HCT116 (cell line): ENCODE data around the gene TIPIN. TPM values are rescaled to one million over a fixed set of nuclear protein-coding genes. Genes with fewer than 3 reads are reported as not detected.

Experiments used
- ATAC-seq: fragments of 200-7000 bp; cut with Tn5 transposase; 2 replicates; pipeline ENCODE4 v1.9.1; 2020; ENCODE audit warnings: mild to moderate bottlenecking, moderate library complexity
- BruUV-seq: library from RNA; stranded (reverse); fragments of 400-500 nt; replicated peaks from 2 replicates; lab custom pipeline; 2021; lab: Mats Ljungman, UMichigan
- CTCF ChIA-PET: fragments of 300-600 bp; sonication (Branson Sonifier 250); formaldehyde crosslinking; loops from one replicate; lab custom pipeline; 2021; ENCODE audit warnings: antibody characterized with exemption; lab: Charles Lee
- POLR2A ChIA-PET: fragments of 300-600, 350-600 bp; sonication (Branson Sonifier 250); formaldehyde crosslinking; loops from one replicate; lab custom pipeline; 2021; ENCODE audit warnings: antibody characterized with exemption; lab: Charles Lee
- RAD21 ChIA-PET, 2 experiments: fragments of 300-600 bp; sonication (Branson Sonifier 250); formaldehyde crosslinking; loops; one replicate each; lab custom pipeline; 2023; ENCODE audit warnings: low total read pairs in 2 of 2; ENCODE audit not compliant: uncharacterized antibody in 2 of 2, unreplicated experiment in 2 of 2, low non-redundant PET in 1 of 2; lab: Charles Lee
- DNase-seq: peaks from one replicate; pipeline ENCODE4 v3.0.0-alpha.2; 2010; ENCODE audit warnings: low read depth, low spot score
- H2AFZ ChIP-seq: fragments of 200-600 bp; shearing (Covaris generic), sonication (generic); 2 replicates; pipeline ENCODE4 v1.6.1; 2017; ENCODE audit warnings: low read depth, mixed run types, mixed read lengths, antibody characterized with exemption, low read length; ENCODE audit not compliant: poor library complexity, severe bottlenecking
- H3K27ac ChIP-seq: 2 replicates; pipeline ENCODE4 v1.5.1; 2012; ENCODE audit warnings: low read depth, low read length
- H3K27me3 ChIP-seq: fragments of 200-600 bp; sonication (generic); 2 replicates; pipeline ENCODE4 v1.6.1; 2016; ENCODE audit warnings: mixed run types, low read length, mixed read lengths; ENCODE audit not compliant: insufficient read depth
- H3K36me3 ChIP-seq, 2 experiments: fragments of 200-500 bp in 1 of 2; fragments of 200-600 bp in 1 of 2; sonication (Bioruptor generic) in 1 of 2; sonication (generic) in 1 of 2; 2 replicates each; pipeline versions ENCODE4 v1.5.1 to v1.6.1; 2014 to 2016; ENCODE audit warnings: low read length in 2 of 2, inconsistent platforms in 1 of 2, mixed read lengths in 1 of 2, mixed run types in 1 of 2; ENCODE audit not compliant: insufficient read depth in 2 of 2, control insufficient read depth in 1 of 2
- H3K4me1 ChIP-seq, 2 experiments: fragments of 200-600 bp in 1 of 2; sonication (generic) in 1 of 2; 2 replicates each; pipeline versions ENCODE4 v1.5.1 to v1.6.1; 2012 to 2017; ENCODE audit warnings: low read length in 2 of 2, inconsistent platforms in 1 of 2, mild to moderate bottlenecking in 1 of 2, mixed read lengths in 1 of 2, mixed run types in 1 of 2, moderate library complexity in 1 of 2; ENCODE audit not compliant: insufficient read depth in 2 of 2, control insufficient read depth in 1 of 2
- H3K4me2 ChIP-seq: fragments of 200-600 bp; sonication (generic); 2 replicates; pipeline ENCODE4 v1.6.1; 2017; ENCODE audit warnings: mixed run types, low read length, mixed read lengths
- H3K4me3 ChIP-seq, 2 experiments: fragments of 200-600 bp in 1 of 2; sonication (generic) in 1 of 2; replicated peaks in 1 of 2; 2 replicates each; pipeline ENCODE4 v1.5.1; 2011 to 2016; ENCODE audit warnings: low read length in 2 of 2, control low read depth in 1 of 2, low read depth in 1 of 2, mild to moderate bottlenecking in 1 of 2, mixed read lengths in 1 of 2, mixed run types in 1 of 2
- H3K79me2 ChIP-seq: fragments of 200-600 bp; sonication (generic); 2 replicates; pipeline ENCODE4 v1.6.1; 2017; ENCODE audit warnings: mild to moderate bottlenecking, mixed run types, low read length, moderate library complexity, mixed read lengths; ENCODE audit not compliant: insufficient read depth
- H3K9ac ChIP-seq: fragments of 200-600 bp; sonication (generic); 2 replicates; pipeline ENCODE4 v1.6.1; 2016; ENCODE audit warnings: low read length, mixed read lengths
- H3K9me2 ChIP-seq: fragments of 200-600 bp; sonication (generic), shearing (Covaris generic); 2 replicates; pipeline ENCODE4 v1.6.1; 2017; ENCODE audit warnings: mixed run types, mild to moderate bottlenecking, moderate library complexity; ENCODE audit not compliant: insufficient read depth
- H3K9me3 ChIP-seq, 2 experiments: fragments of 200-500 bp in 1 of 2; fragments of 200-600 bp in 1 of 2; sonication (Bioruptor generic) in 1 of 2; sonication (generic) in 1 of 2; 2 replicates each; pipeline ENCODE4 v1.6.1; 2014 to 2017; ENCODE audit warnings: low read length in 2 of 2, mixed read lengths in 2 of 2, inconsistent platforms in 1 of 2, low read depth in 1 of 2, mild to moderate bottlenecking in 1 of 2, mixed run types in 1 of 2, moderate library complexity in 1 of 2; ENCODE audit not compliant: control insufficient read depth in 1 of 2, insufficient read depth in 1 of 2
- H4K20me1 ChIP-seq: fragments of 200-600 bp; sonication (generic), shearing (Covaris generic); 2 replicates; pipeline ENCODE4 v1.6.1; 2017; ENCODE audit warnings: mixed run types, mild to moderate bottlenecking, moderate library complexity; ENCODE audit not compliant: insufficient read depth
- ATF3 ChIP-seq: IDR thresholded peaks from 2 replicates; pipeline ENCODE4 v1.6.1; 2012
- CEBPB ChIP-seq: IDR thresholded peaks from 2 replicates; pipeline ENCODE4 v1.6.1; 2012; ENCODE audit warnings: low read depth
- EGR1 ChIP-seq: IDR thresholded peaks from 2 replicates; pipeline ENCODE4 v1.6.1; 2012; ENCODE audit warnings: low read depth
- FOSL1 ChIP-seq: IDR thresholded peaks from 2 replicates; pipeline ENCODE4 v1.6.1; 2012; ENCODE audit warnings: low read depth
- JUND ChIP-seq: IDR thresholded peaks from 2 replicates; pipeline ENCODE4 v1.6.1; 2012
- POLR2AphosphoS5 ChIP-seq: IDR thresholded peaks from 2 replicates; pipeline ENCODE4 v1.6.1; 2011; ENCODE audit warnings: mild to moderate bottlenecking, low read depth, low read length, moderate library complexity
- SRF ChIP-seq: IDR thresholded peaks from 2 replicates; pipeline ENCODE4 v1.6.1; 2012; ENCODE audit warnings: low read depth
- YY1 ChIP-seq: IDR thresholded peaks from 2 replicates; pipeline ENCODE4 v1.6.1; 2011; ENCODE audit warnings: low read length, low read depth, moderate library complexity, mild to moderate bottlenecking; ENCODE audit not compliant: insufficient replicate concordance; ENCODE audit errors: extremely low read depth
- ZFX ChIP-seq: fragments of 450-650 bp; IDR thresholded peaks from 2 replicates; pipeline ENCODE4 v1.6.1; 2017
- ZNF274 ChIP-seq: fragments of 200-500 bp; sonication (Bioruptor generic); IDR thresholded peaks from 2 replicates; pipeline ENCODE4 v1.6.1; 2014; ENCODE audit warnings: mild to moderate bottlenecking, low read depth, low read length, inconsistent platforms
- intact Hi-C: fragments of 100-400 bp; cut with micrococcal nuclease; formaldehyde crosslinking; loops from 2 replicates; pipeline ENCODE4 v1.10.0; 2022
- total RNA-seq: library from RNA; stranded (reverse); gene quantifications from one replicate; pipeline ENCODE4 v1.2.1, GENCODE V29; 2021; ENCODE audit not compliant: unreplicated experiment

TIPIN gene
- total RNA-seq, 1 experiment from 2014 or later = 28.1 TPM

DNA sequence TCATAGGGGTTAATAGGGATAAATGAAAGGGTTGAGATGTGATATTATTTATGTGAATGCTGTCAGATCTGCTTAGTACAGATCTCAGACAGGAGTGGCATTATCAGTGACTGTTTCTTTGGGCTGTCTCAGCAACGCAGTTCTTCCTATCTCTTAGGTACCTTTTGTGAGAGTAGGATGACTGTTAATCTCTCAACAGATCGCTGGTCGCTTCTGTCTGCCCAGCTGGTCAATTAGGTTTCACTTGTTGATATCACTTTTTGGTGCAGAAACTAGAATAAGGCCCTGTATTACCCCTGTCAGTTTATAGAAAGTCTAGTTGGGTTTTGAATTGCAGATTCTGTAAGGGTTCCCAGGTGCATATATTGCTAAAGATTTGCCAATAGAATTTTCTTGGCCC is 46.7 kb downstream of the TIPIN start:
- no peaks in the 10 kb centered on the region for H3K79me2 ChIP-seq
- CTCF ChIA-PET = no interaction called here
- H3K36me3 ChIP-seq = peaks cover 16 to 21% of the 10 kb centered on the region in 2 experiments
- BruUV-seq = no TSS peak
- H3K4me2 ChIP-seq = no peak overlapping the region
- no peaks in the 10 kb centered on the region for H3K9me2 ChIP-seq
- no peaks in the 10 kb centered on the region for H3K27me3 ChIP-seq
- no peak overlapping the region for H3K27ac ChIP-seq
- POLR2A ChIA-PET = no interaction called here
- DNase-seq (no peak), ATAC-seq (no peak)
- TF ChIP-seq ZFX = no peak
- RAD21 ChIA-PET = no interaction called here
- no peaks in the 10 kb centered on the region for H3K4me1 ChIP-seq
- H3K9ac ChIP-seq = no peak overlapping the region
- H4K20me1 ChIP-seq = no peaks in the 10 kb centered on the region; the same call in 1 of the 2 replicates
- H3K4me3 ChIP-seq = no peak overlapping the region
- H2AFZ ChIP-seq = no peak overlapping the region
- no peaks in the 10 kb centered on the region for H3K9me3 ChIP-seq
- intact Hi-C loops = no loop called here

DNA sequence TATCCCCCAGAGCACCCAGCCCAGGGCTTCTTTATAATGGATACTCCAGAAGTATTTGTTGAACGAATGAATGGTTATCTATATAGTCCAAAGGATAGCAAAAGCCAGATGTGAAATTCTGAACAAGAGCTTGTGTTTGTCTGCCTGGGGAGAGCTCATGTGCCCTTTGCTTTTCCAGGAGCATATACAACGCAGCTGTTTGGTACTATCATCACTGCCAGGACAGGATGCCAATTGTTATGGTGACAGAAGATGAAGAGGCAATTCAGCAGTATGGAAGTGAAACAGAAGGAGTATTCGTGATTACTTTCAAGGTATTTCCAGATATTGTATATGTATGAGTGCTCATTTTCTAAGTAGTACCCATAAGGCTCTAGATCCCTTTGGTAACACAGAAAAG is 48.0 kb downstream of the TIPIN start:
- no peak for TF ChIP-seq YY1
- POLR2A ChIA-PET = no interaction called here
- H3K36me3 ChIP-seq = peaks cover 8 to 16% of the 10 kb centered on the region in 2 experiments

GRCh38 chr15:66306381-66306780 is 50.1 kb downstream of the TIPIN start:
- ATAC-seq (no peak), DNase-seq (no peak)
- no peaks in the 10 kb centered on the region for H3K27me3 ChIP-seq
- H3K27ac ChIP-seq = no peak overlapping the region
- H3K9me3 ChIP-seq = no peaks in the 10 kb centered on the region
- H3K36me3 ChIP-seq = peaks cover 0 to 11% of the 10 kb centered on the region in 2 experiments; a peak in 2 of 4 replicates
- TF ChIP-seq FOSL1 (no peak), EGR1 (no peak), SRF (no peak), ZNF274 (no peak), CEBPB (no peak), ATF3 (no peak), JUND (no peak), POLR2AphosphoS5 (no peak)
- no peak overlapping the region for H3K4me2 ChIP-seq
- BruUV-seq = no TSS peak
- H3K9ac ChIP-seq = no peak overlapping the region
- H4K20me1 ChIP-seq = no peaks in the 10 kb centered on the region
- no peaks in the 10 kb centered on the region for H3K4me1 ChIP-seq
- H3K4me3 ChIP-seq = no peak overlapping the region
- H2AFZ ChIP-seq = no peak overlapping the region
- no peaks in the 10 kb centered on the region for H3K9me2 ChIP-seq
- ChIA-PET RAD21 (no interaction called here), CTCF (no interaction called here), POLR2A (interaction anchor here (1.2 kb wide), 1 partner anchor 12 kb away, joined by 4 read pairs; no protein-coding TSS in a partner anchor)
- intact Hi-C loops = no loop called here
- H3K79me2 ChIP-seq = no peaks in the 10 kb centered on the region

More for the DNA sequence above, 48.0 kb downstream of the TIPIN start:
- H3K4me2 ChIP-seq = no peak overlapping the region
- intact Hi-C loops = no loop called here
- no peak overlapping the region for H3K9ac ChIP-seq
- no peaks in the 10 kb centered on the region for H4K20me1 ChIP-seq
- H3K79me2 ChIP-seq = no peaks in the 10 kb centered on the region
- ATAC-seq (no peak), DNase-seq (no peak)
- H3K4me1 ChIP-seq = no peaks in the 10 kb centered on the region
- no peak overlapping the region for H3K4me3 ChIP-seq
- ChIA-PET RAD21 (no interaction called here), CTCF (no interaction called here)
- no peaks in the 10 kb centered on the region for H3K27me3 ChIP-seq
- no peak overlapping the region for H3K27ac ChIP-seq
- BruUV-seq = no TSS peak
- no peak overlapping the region for H2AFZ ChIP-seq
- H3K9me3 ChIP-seq = no peaks in the 10 kb centered on the region
- H3K9me2 ChIP-seq = no peaks in the 10 kb centered on the region
